ENCODE results near the gene RNF126.
"Not testable (repeated sequence)": the region's sequence is repeated elsewhere in the genome, so short reads cannot be mapped to it uniquely, and the experiment has no call there.

Gene RNF126

DNA sequence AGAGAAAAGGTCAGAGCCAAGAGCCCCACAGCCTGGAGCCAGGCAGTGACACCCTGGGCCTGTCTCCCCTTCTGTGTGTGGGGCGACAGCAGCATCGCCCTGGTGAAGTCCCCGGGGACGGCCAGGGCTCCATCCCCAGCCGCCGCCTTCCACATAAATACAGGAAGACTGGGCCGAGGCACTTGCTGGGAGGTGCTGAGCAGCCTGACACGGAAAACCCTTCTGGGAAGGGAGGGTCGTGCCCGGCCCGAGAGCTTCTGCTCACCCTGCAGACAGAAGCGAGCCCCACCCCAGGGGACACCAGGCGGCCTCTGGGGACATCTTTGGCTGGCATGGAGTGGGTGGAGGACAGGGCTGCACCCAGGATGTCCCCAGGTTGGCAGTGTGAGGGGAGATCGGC, 18.2 kb downstream of the RNF126 start:
- no peak for DNase-seq

DNA sequence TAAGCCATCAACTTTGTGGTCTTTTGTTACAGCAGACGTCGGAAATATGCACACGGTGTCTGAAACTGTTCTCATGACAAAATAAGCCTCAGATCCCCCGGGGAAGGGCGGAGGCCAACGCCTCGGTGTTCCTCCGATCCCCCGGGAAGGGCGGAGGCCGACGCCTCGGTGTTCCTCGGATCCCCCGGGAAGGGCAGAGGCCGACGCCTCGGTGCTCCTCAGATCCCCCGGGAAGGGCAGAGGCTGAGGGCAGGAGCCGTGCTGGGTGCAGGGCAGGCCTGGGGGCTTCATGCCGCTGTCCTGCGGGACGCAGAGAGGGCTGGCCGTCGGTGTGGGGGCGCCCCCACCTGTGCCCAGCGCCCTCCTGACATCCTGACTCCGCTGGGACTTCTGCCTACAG, 18.7 kb downstream of the RNF126 start:
- no peak for DNase-seq

DNA sequence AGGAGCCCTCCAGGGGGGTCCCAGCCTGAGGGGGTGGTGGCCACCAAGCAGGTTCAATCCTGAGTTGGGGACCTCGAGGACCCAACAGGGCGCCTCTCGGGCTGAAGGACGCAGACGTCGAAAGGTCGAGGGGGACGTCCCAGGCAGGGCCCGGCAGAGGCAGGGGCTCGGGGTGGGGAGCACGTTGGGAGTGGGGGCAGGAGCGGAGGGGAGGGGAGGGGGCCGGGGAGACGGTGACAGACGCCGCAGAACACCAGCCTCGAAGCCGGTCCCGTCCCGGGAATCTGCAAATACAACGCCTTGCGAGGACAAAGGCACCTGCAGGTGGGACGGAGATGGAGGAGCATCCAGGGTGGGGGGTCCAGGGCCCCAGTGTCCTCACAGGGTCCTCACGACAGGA, 19.3 kb downstream of the RNF126 start:
- DNase-seq: no peak

DNA sequence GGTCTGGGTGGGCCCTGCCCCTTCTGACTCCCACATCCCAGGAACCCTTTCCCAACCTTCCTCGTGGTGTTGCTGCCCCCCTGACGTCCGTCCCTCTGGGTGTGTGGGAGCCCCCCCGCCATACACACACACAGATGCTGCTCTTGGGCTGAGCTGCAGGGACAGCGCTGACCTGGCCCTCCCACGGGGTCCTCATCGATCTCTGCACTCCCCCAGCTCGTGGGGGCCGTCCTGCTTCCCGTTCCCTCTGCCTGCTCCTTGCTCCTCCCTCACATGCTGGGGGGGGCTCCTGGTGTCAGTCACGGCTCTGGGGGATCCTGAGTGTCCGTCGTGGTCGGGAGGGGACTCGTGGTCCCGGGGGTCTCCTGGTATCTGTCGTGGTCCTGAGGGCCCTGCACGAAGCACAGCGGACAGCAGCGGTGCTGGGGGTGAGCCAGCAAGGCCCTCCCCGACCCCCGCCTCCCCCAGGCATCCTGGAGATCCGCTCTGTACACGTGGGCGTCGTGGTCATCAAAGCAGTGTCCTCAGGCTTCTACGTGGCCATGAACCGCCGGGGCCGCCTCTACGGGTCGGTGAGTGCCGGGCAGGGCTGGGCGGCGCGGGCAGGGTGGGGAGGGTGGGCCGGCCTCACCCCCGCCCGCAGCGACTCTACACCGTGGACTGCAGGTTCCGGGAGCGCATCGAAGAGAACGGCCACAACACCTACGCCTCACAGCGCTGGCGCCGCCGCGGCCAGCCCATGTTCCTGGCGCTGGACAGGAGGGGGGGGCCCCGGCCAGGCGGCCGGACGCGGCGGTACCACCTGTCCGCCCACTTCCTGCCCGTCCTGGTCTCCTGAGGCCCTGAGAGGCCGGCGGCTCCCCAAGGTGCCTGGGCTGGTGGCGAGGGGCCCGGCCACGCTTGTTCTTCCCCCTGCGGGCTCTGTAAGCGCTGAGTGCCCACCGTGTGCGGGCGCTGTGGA, 20.0 kb downstream of the RNF126 start:
- DNase-seq: no peak

DNA sequence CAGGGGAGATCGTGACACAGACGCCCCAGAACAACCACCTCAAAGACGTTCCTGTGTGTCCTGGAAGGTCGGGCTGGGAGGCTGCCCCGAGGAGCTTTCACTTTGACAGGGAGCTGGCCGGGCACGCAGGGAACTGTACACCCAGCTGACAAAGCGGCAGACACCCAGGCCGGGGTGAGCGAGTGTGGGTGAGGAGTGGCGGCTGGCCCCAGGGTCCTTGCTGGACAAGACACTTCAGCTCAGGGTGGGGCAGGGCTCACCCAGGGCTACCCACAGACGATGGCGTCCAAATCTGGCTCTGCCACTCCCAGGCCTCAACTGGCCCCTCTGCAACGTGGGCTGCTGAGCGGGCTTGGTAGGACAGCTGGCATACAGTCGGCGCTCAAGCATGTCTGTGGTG, 21.3 kb downstream of the RNF126 start:
- DNase-seq: no peak

DNA sequence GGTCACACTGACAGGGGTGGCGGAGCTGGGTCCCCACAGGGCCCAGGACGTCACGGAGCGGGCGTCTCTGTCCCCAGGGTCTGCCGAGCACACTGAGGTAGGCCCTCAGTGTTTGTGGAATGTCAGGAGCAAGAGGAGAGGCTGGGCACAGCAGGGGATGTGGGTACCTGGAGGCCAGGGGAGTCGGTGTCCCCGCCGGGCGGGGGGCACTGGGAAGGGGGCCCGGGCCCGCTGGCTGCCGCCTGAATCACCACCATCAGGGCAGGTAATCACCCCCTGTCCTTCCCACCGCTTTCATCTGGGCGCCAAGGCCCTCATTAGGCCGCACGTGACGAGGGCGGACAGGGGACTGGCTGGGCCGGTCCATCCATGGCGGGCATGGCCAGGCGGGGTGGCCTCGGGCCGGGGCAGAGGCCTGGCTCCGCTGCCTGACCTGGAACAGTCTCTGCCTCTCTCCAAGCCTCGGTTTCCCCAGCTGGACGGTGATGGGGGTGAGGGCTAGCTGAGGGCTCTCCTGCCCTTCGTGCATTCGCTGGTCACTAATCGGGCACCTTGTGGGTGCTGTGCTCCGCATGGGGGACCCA, 22.3 kb downstream of the RNF126 start:
- DNase-seq: no peak

DNA sequence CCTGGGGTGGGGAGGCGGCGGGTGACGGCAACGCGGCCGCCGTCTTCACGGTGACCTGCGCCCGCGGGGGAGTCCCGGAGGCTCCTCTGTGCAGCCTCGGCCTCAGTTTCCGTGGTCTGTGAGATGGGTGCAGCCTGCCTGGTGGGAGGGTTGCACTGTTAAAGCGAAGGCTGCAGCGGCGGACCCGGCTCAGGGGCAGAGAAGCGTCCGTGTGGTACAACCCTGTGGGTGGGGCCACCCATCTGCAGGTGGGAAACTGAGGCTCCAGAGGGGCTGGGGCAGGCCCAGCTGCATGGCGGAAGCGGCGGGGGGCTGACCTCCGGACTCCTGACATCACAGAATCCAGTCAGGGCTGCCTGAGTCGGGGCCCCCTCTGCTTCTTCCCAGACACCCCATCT, 22.9 kb downstream of the RNF126 start:
- no peak for DNase-seq

DNA sequence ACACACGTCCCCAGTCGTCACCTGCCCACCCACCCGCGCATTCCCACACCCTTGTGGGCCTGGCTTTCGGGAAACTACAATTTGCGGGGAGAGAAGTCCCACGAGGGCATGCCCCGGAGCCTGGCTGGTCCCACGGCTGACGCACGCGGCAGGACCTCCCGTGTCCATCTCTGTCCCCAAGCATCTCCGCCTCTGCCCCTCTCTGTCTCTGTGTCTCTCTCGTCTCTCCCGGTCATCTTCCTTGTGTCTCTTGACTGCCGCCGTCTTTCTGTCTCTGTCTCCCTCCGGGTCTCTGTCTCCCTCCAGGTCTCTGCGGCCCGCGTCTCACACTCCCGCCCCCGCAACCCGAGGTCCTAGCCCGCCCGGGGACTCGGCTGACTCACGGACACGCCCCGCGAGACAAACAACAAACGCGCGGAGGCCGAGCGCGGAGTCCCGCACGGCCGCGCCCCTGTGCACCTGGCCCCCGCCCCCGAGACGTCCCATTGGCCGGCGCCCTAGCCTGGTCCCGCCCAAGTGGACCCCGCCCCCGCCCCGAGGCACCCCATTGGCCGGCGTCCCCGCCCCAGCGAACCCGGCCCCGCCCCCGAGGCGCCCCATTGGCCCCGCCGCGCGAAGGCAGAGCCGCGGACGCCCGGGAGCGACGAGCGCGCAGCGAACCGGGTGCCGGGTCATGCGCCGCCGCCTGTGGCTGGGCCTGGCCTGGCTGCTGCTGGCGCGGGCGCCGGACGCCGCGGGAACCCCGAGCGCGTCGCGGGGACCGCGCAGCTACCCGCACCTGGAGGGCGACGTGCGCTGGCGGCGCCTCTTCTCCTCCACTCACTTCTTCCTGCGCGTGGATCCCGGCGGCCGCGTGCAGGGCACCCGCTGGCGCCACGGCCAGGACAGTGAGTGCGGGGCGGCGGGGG, 23.5 kb downstream of the RNF126 start, which contains the start of gene FGF22:
Gene FGF22 (plus strand): TSS at position 627 of the 908 bp plus-strand sequence. CDS start 47 bp downstream, at position 674.
- no peak for DNase-seq

DNA sequence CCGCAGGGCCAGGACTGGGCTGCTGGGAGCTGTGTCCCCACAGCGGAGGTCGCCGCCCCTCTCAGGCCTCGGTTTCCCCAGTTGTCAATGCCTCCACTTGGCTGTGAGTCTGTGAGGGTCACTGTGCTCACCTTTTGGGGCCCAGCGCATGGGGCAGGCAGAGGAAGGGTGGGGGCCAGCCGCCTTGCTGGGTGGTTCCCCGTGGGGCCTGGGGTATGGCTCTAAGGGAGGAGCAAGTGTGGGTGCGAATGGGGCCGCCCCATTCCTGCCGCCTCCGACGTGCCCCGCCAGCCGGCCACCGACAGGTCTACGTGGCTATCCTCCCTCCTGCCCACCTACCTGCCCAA, 24.1 kb downstream of the RNF126 start:
- DNase-seq: no peak

DNA sequence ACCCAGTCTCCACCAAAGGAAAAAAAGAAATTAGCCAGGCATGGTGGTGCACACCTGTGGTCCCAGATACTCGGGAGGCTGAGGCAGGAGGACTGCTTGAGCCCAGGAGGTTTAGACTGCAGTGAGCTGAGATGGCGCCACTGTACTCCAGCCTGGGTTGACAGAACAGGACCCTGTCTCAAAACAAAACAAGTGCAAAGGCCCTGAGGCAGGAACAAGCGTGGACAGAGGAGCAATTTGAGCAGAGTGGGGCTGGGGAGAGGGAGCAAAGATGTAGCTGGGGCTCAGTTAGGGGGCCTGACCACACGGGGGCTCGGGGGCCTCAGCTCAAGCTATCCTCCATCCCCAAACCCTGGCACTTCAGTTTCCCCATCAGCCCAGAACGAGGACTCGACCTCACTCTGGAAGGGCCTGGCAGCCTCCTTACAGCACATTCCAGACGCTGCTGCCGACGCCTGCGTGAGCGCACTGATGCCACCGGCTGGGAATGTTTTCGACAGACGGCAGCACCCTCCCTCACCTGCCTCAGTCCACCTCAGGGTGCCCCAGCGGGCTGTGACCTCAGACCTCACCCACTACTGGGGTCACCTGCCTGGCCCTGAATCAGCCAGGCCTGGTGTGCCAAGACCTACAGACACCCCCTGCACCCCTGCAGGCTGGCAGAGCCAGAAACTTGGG, 27.9 kb downstream of the RNF126 start:
- DNase-seq: no peak

DNA sequence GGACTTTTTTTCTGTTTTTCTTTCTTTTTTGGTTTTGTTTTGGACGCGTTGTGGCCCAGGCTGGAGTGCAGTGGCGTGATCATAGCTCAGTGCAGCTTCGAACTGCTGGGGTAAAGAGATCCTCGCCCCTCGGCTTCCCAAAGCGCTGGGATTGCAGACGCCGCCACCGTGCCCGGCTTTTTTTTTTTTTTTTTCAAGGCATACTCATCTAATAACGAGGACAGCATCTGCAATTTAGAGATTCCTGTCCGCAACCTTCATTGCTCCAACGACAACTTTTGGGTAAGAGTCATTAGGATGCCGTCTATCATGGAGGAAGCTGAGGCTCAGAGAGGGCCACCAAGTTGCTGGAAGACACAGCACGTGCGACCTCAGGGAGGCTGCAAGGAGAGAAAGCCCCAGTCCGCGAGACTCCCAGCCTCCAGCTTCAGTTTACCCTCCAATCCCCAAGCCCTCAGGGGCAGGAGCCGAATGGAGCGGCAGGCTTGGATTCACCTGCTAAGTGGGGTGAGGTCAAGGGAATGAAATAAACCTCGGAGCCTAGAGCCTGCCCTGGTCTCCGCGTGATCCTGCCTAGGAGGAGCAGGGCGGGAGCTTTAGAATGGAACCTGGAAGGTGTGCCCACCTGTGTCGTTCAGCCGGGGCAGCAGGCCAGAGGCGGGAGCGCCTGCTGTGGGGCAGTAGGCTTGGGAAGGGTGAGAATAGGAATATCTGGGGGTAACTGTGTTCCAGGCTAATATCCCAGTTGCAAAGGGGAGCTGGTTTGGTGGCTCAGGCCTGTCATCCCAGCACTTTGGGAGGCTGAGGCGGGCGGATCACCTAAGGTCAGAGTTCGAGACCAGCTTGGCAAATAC, 29.0 kb downstream of the RNF126 start:
- no peak for DNase-seq

DNA sequence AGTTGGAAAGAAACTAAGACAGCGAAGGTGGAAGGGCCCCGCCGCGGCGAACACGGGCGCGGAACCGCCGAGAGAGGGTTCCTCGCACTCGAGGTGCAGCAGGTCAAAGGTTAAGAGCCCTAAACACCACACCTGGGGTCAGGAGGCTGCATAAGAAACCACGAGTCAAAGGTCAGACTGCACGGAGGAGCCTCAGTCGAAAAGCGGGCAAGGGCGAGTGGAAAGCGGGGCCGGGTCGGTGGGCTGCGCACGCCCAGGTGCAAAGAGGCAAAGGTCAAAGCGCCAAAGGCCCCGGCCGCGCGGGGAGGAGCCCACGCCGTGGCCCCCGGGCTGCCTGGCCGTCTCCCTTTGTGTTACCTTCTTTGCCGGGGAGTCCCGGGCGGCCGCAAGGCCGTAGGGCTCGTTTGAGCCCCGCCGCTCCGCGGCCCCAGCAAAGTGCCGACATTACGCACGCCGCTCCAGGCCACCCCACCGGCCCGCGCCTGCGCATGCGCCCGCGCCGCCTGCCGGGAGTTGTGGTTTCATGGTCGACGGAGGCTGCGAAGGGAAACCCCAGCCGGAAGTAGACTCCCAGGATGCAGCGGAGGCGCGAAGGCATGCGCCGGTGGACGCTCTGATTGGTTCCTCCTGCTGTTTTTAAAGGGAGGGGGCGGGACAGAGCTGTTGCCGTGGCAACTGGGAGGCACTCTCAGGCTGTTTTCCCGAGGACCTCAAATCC, 29.8 kb downstream of the RNF126 start, which contains the start of gene POLRMT:
Gene POLRMT (minus strand): TSS at position 470 of the 718 bp plus-strand sequence. CDS start 25 bp downstream, at position 445.
- peak; percentile 51 for DNase-seq

DNA sequence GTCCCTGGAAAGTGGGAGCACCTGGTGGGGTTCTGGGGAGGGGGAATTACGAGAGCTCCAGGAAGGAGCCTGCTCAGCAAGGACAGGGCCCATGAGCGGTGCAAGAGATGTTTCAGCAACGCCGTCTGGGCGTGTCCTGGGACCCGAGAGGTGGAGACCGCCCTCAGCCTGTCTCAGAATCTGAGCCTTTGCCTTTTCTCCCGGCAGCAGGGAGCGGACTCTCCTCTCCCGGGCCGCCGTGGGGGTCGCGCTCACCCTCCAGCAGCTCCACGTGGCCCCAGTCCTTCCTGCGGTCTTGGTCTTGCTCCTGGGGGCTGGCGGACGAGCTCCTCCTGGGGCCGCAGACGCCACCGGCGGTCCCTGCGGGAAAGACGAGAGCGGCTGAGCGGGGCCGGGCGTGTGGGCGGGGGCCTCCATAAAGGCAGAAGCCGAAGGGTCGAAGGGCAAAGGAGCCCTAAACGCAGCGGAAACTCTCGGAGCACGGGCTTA, 30.4 kb downstream of the RNF126 start:
- no peak for DNase-seq

DNA sequence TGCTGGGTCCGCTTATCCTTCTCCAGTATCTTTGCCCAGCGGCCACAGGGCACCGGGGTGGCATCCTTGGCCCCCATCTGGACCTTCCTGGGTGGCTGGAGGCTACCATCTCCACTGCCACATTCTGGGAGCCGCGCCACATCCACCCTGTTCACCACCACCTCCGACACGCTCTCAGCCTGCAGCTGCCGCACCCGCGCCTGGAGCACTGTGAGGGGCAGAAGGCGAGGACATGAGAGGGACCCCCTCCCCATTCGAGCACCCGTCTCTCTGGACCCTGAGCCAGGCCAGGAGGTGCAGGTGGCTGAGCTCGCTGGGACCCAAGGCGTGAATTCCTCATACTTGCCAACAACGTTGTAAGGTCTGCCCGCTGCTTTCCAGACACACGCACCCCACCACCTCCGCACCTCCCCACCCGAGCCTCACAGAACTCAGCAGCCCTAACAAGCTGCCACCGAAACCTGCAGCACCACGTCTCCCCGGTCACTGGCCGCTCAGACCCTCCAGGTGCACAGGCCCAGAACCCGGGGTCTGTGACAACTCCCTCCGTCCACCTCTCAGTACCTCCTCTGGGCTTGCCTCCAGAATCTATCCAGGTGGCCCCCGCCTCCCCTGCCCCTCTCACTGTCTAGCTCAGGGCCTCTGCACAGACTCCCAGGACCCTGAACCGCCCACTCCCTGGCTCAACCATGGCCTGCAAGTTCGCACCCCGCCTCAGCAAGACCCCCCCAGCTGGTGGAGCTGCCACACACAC, 32.9 kb downstream of the RNF126 start:
- no peak for DNase-seq

DNA sequence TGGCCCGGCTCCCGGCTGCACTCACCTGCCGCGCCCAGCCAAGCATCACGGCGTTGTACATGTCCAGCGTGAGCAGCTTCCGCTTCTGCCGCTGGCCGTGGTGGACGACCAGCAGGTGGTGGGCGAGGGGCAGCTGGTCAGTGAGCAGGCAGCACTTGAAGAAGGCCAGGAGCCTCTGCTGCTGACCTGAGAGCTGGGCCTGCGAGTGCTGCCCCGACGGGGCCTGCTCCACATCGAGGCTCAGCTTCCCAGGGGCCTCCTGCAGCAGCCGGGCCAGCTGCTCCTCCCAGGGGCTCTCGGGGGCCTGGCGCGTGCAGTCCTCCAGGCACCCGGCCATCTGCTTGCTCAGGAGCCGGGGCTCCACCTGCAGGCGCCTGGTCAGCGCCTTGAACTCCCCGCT, 33.5 kb downstream of the RNF126 start:
- DNase-seq: not testable (repeated sequence)

DNA sequence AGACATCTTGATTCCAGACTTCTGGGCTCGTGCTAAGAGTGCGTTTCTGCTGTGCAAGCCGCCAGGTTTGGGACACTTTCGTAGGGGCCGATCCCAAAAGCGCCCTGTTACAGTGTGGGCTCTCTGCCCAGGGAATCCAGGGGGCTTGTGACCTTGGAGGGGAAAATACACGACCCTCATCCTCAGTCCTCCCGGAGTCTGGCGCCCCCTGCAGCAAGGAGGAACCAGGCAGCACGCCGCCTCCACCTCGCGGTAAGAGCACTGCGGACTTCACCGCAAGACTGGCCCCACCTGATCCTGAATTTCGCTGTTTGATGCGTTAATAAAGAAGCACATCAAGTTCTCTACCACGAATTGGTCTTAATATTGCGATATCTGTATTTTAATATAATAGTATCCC, 34.8 kb downstream of the RNF126 start:
- no peak for DNase-seq

DNA sequence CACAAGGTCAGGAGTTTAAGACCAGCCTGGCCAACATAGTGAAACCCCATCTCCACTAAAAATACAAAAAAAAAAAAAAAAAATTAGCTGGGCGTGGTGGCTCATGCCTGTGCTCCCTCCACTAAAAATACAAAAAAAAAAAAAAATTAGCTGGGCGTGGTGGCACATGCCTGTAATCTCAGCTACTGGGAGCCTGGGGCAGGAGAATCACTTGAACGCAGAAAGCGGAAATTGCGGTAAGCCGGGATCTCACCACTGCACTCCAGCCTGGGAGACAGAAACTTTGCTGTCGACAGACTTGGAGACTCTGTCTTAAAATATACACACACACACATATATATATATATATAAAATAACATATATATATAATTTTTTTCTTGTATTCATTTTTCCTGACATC, 36.4 kb downstream of the RNF126 start:
- not testable (repeated sequence) for DNase-seq

DNA sequence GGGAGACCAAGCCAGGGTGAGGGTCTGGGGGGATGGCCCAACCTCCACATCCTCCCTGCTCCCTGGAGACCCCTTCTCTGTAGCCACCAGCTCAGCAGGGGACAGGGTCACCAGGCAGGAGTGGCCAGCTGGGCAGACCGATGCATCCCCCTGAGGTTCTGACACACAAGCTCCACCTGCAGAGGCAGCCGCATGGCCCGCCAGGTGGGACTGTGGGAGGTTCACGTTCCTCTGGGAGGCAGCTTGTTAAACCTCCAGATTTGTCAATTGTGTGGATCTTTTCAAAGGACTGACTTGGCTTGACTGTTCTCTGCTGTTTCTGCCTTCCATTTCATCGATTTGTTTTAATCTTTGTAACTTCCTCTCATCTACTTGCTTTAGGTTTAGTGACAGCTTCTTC, 37.8 kb downstream of the RNF126 start:
- DNase-seq: no peak

DNA sequence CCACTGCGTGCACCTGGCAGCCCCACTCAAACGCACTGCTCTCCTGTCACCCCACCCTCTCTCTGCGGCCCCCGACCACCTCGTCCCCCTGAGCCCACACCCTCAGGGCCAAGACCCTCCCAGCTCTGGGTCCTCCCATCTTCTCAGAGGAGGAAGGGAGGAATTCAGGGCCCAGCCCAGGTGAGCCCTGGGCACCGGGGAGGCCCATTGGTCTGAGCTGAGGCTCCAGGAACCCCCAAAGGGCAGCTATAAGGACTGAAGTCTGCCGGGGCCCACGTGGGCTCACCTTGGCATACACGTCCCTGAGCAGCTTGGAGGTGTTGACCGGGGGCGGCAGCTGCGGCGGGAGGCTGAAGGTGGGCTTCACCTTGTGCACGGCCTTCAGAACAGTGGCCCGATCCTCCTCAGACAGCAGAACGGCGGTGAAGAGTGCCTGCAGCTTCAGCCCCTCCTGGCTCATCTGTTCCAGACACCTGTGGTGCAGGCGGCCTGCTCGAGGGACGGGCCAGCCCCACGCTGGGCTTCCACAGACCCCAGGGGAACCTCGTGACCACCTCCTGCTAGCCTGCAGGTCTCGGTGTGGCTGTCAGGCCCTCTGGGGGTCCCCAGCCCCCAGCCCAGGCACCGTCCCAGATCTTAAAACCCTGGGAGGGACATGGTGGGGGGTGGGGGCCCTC, 38.4 kb downstream of the RNF126 start:
- DNase-seq: no peak
